CD14-positive monocyte (primary cell): ENCODE data around the gene NODAL. TPM values are rescaled to one million over a fixed set of nuclear protein-coding genes. Genes with fewer than 3 reads are reported as not detected.
A peak's percentile ranks its signal among the peaks of the same experiment; 100 is the strongest.

Experiments
- DNase-seq, 3 donors: peaks; one replicate each; pipeline ENCODE4 v3.0.0-alpha.2; 2011 to 2022
- H2AFZ ChIP-seq: 2 replicates; pipeline ENCODE4 v1.6.0; 2012; ENCODE audit warnings: mild to moderate bottlenecking, low read depth, low read length, inconsistent platforms; ENCODE audit not compliant: insufficient read depth, poor library complexity, severe bottlenecking
- H3K27ac ChIP-seq, 2 donors: 1 replicate in 1 of 2; 2 replicates in 1 of 2; pipeline ENCODE4 v1.5.1; 2012 to 2013; ENCODE audit warnings: low read length in 2 of 2, control low read depth in 1 of 2, inconsistent platforms in 1 of 2, low read depth in 1 of 2, mild to moderate bottlenecking in 1 of 2
- H3K27me3 ChIP-seq, 2 donors: one replicate each; pipeline versions ENCODE4 v1.6.0 to v1.6.1; 2011 to 2013; ENCODE audit warnings: low read length in 2 of 2; ENCODE audit not compliant: control insufficient read depth in 2 of 2, insufficient read depth in 2 of 2
- H3K36me3 ChIP-seq, 2 donors: replicated peaks in 1 of 2; 1 replicate in 1 of 2; 2 replicates in 1 of 2; pipeline versions ENCODE4 v1.5.1 to v1.6.1; 2012 to 2013; ENCODE audit warnings: low read length in 2 of 2, control low read depth in 1 of 2, inconsistent platforms in 1 of 2, mild to moderate bottlenecking in 1 of 2; ENCODE audit not compliant: insufficient read depth in 2 of 2, control insufficient read depth in 1 of 2
- H3K4me1 ChIP-seq, 2 donors: 1 replicate in 1 of 2; 2 replicates in 1 of 2; pipeline versions ENCODE4 v1.5.1 to v1.6.1; 2012 to 2013; ENCODE audit warnings: low read length in 2 of 2, control low read depth in 1 of 2, inconsistent platforms in 1 of 2, mild to moderate bottlenecking in 1 of 2, moderate library complexity in 1 of 2; ENCODE audit not compliant: insufficient read depth in 2 of 2, control insufficient read depth in 1 of 2
- H3K4me2 ChIP-seq: replicated peaks from 2 replicates; pipeline ENCODE3; 2012; ENCODE audit warnings: low read length, moderate library complexity, mild to moderate bottlenecking; ENCODE audit not compliant: poor library complexity, severe bottlenecking; ENCODE audit errors: extremely low read depth
- H3K4me3 ChIP-seq, 3 experiments: fragments of 200-600 bp in 1 of 3; sonication (generic) in 1 of 3; replicated peaks in 1 of 3; 1 replicate in 2 of 3; 2 replicates in 1 of 3; pipeline ENCODE4 v1.5.1; 2011 to 2013; ENCODE audit warnings: low read length in 3 of 3, mild to moderate bottlenecking in 3 of 3, control low read depth in 2 of 3, low read depth in 2 of 3, inconsistent platforms in 1 of 3, moderate library complexity in 1 of 3
- H3K79me2 ChIP-seq: 2 replicates; pipeline ENCODE4 v1.6.0; 2012; ENCODE audit warnings: mild to moderate bottlenecking, control low read depth, inconsistent platforms, low read length, moderate library complexity; ENCODE audit not compliant: insufficient read depth
- H3K9ac ChIP-seq: 2 replicates; pipeline ENCODE4 v1.6.0; 2017; ENCODE audit warnings: low read length, mild to moderate bottlenecking; ENCODE audit not compliant: insufficient read depth, poor library complexity, severe bottlenecking
- H3K9me3 ChIP-seq, 2 donors: replicated peaks in 1 of 2; 1 replicate in 1 of 2; 2 replicates in 1 of 2; pipeline versions ENCODE4 v1.5.1 to v1.6.1; 2012 to 2013; ENCODE audit warnings: low read length in 2 of 2, control low read depth in 1 of 2; ENCODE audit not compliant: control insufficient read depth in 1 of 2, insufficient read depth in 1 of 2
- H4K20me1 ChIP-seq: 2 replicates; pipeline ENCODE4 v1.6.0; 2012; ENCODE audit warnings: mild to moderate bottlenecking, low read length, control low read depth, moderate library complexity; ENCODE audit not compliant: insufficient read depth
- H3K27ac Mint-ChIP-seq, 7 donors: one replicate each; pipeline ENCODE4 v1.8.0; 2020; ENCODE audit warnings: mild to moderate bottlenecking in 7 of 7, mixed read lengths in 7 of 7, moderate library complexity in 6 of 7, inconsistent platforms in 2 of 7
- H3K27me3 Mint-ChIP-seq, 3 donors: one replicate each; pipeline ENCODE4 v1.8.0; 2021 to 2022; ENCODE audit warnings: low read depth in 3 of 3, mild to moderate bottlenecking in 3 of 3, mixed read lengths in 3 of 3, moderate library complexity in 3 of 3, inconsistent platforms in 1 of 3
- H3K36me3 Mint-ChIP-seq, 2 donors: one replicate each; pipeline ENCODE4 v1.8.0; 2020; ENCODE audit warnings: mixed read lengths in 2 of 2, inconsistent platforms in 1 of 2, mild to moderate bottlenecking in 1 of 2
- H3K4me1 Mint-ChIP-seq: one replicate; pipeline ENCODE4 v1.8.0; 2020; ENCODE audit warnings: mild to moderate bottlenecking, mixed read lengths
- H3K4me3 Mint-ChIP-seq, 2 donors: one replicate each; pipeline ENCODE4 v1.8.0; 2020; ENCODE audit warnings: mild to moderate bottlenecking in 2 of 2, mixed read lengths in 2 of 2, moderate library complexity in 1 of 2
- H3K9me3 Mint-ChIP-seq, 7 donors: one replicate each; pipeline ENCODE4 v1.8.0; 2020 to 2022; ENCODE audit warnings: mixed read lengths in 7 of 7, mild to moderate bottlenecking in 6 of 7, moderate library complexity in 6 of 7, inconsistent platforms in 2 of 7
- CTCF ChIP-seq: fragments of 200-600 bp; IDR thresholded peaks from one replicate; pipeline ENCODE4 v1.8.0; 2022; ENCODE audit warnings: antibody characterized with exemption, mild to moderate bottlenecking
- WGBS: methylation state at CpG from one replicate; pipeline ENCODE4 v1.1.5; 2013; ENCODE audit warnings: missing lambda C conversion rate; ENCODE audit not compliant: insufficient coverage; 5-methylcytosine and 5-hydroxymethylcytosine counted together
- intact Hi-C, 2 donors: fragments of 100-400 bp; cut with micrococcal nuclease; formaldehyde crosslinking; loops; one replicate each; pipeline versions ENCODE4 v1.15.0 to v1.15.1; 2023
- polyA plus RNA-seq, 3 donors: library from polyadenylated mRNA; depleted of rRNA in 1 of 3; unstranded in 2 of 3; stranded (reverse) in 1 of 3; fragments of 300-500 nt in 2 of 3; fragments of >200 nt in 1 of 3; fragmentation: Illumina TruSeq in 2 of 3; gene quantifications; 1 replicate in 2 of 3; 2 replicates in 1 of 3; pipeline ENCODE4 v1.2.3, GENCODE V29; 2012 to 2021

The NODAL gene
- polyA plus RNA-seq, 3 donors = not detected

GRCh38 chr10:70442332-70442988 is 979 bp upstream of the NODAL start:
- no peak for DNase-seq
- Mint-ChIP-seq H3K27me3 (peaks cover 56 to 67% (median 61%) of the 10 kb centered on the region in 3 donors), H3K4me1 (peaks cover 12% of the 10 kb centered on the region), H3K36me3 (peaks cover 0 to 2% of the 10 kb centered on the region in 2 donors), H3K9me3 (peaks cover 0 to 22% (median 4%) of the 10 kb centered on the region in 7 donors), H3K4me3 (peak overlapping the region in 1 of 2 donors; percentile 73), H3K27ac (no peak overlapping the region)
- Histone ChIP-seq H3K27me3 (peaks cover 31 to 52% of the 10 kb centered on the region in 2 donors), H3K4me1 (peaks cover 7 to 14% of the 10 kb centered on the region in 2 donors), H4K20me1 (no peaks in the 10 kb centered on the region), H3K79me2 (no peaks in the 10 kb centered on the region), H3K9ac (no peak overlapping the region), H3K27ac (no peak overlapping the region), H3K9me3 (peaks cover 0 to 18% of the 10 kb centered on the region in 2 donors), H3K36me3 (no peaks in the 10 kb centered on the region), H2AFZ (no peak overlapping the region), H3K4me2 (no peak overlapping the region), H3K4me3 (no peak overlapping the region)
- WGBS = 93% methylated on average over 4 of the region's 6 CpGs
- intact Hi-C loops = no loop called here
- TF ChIP-seq CTCF = no peak

GRCh38 chr10:70441895-70442309 is 421 bp upstream of the NODAL start:
- intact Hi-C loops = no loop called here
- H3K79me2 ChIP-seq = no peaks in the 10 kb centered on the region
- no peaks in the 10 kb centered on the region for H4K20me1 ChIP-seq
- H2AFZ ChIP-seq = no peak overlapping the region
- Mint-ChIP-seq H3K9me3 (peaks cover 0 to 22% (median 4%) of the 10 kb centered on the region in 7 donors), H3K27me3 (peaks cover 56 to 69% (median 62%) of the 10 kb centered on the region in 3 donors), H3K4me3 (peak overlapping the region in 1 of 2 donors; percentile 67), H3K27ac (no peak overlapping the region), H3K36me3 (peaks cover 0 to 2% of the 10 kb centered on the region in 2 donors), H3K4me1 (peaks cover 12% of the 10 kb centered on the region)
- no peak for DNase-seq
- peaks cover 7 to 14% of the 10 kb centered on the region in 2 donors for H3K4me1 ChIP-seq
- H3K4me3 ChIP-seq = no peak overlapping the region
- no peak for TF ChIP-seq CTCF
- no peak overlapping the region for H3K9ac ChIP-seq
- H3K9me3 ChIP-seq = peaks cover 0 to 18% of the 10 kb centered on the region in 2 donors
- H3K27ac ChIP-seq = no peak overlapping the region
- H3K27me3 ChIP-seq = peaks cover 31 to 52% of the 10 kb centered on the region in 2 donors
- no peak overlapping the region for H3K4me2 ChIP-seq
- H3K36me3 ChIP-seq = no peaks in the 10 kb centered on the region
- WGBS = 28% methylated on average over 9 of the region's 12 CpGs
